Naive thymus-derived CD8-positive, alpha-beta T cell (primary cell): ENCODE results near the gene PREB. TPM values are rescaled to one million over a fixed set of nuclear protein-coding genes. Genes with fewer than 3 reads are reported as not detected.
"Not testable (repeated sequence)": the region's sequence is repeated elsewhere in the genome, so short reads cannot be mapped to it uniquely, and the experiment has no call there.

Experiments used
- ATAC-seq, 2 donors: fragments of 150-1000 bp; cut with Tn5 transposase in 1 of 2; sonication (Bioruptor Pico), chemical (Tn5 transposase) in 1 of 2; 1 replicate in 1 of 2; 2 replicates in 1 of 2; pipeline ENCODE4 v1.10.0; 2021; ENCODE audit warnings: mild to moderate bottlenecking in 2 of 2, moderate library complexity in 2 of 2
- POLR2A ChIA-PET: fragments of 350-600 bp; sonication (Branson Sonifier 250); formaldehyde crosslinking; loops from one replicate; lab custom pipeline; 2021; ENCODE audit warnings: antibody characterized with exemption; lab: Charles Lee
- DNase-seq, 10 donors: peaks; one replicate each; pipeline versions ENCODE4 v3.0.0 to v3.0.0-alpha.2; 2020 to 2022
- H3K27ac Mint-ChIP-seq, 10 donors: one replicate each; pipeline ENCODE4 v1.8.0; 2020 to 2022; ENCODE audit warnings: mild to moderate bottlenecking in 10 of 10, mixed read lengths in 10 of 10, moderate library complexity in 4 of 10, inconsistent platforms in 1 of 10
- H3K27me3 Mint-ChIP-seq, 5 donors: one replicate each; pipeline ENCODE4 v1.8.0; 2021 to 2022; ENCODE audit warnings: mixed read lengths in 5 of 5
- H3K36me3 Mint-ChIP-seq, 3 donors: one replicate each; pipeline ENCODE4 v1.8.0; 2020 to 2022; ENCODE audit warnings: mixed read lengths in 3 of 3, mild to moderate bottlenecking in 2 of 3, inconsistent platforms in 1 of 3
- H3K4me1 Mint-ChIP-seq, 4 donors: one replicate each; pipeline ENCODE4 v1.8.0; 2021 to 2022; ENCODE audit warnings: mixed read lengths in 4 of 4
- H3K4me3 Mint-ChIP-seq, 10 donors: one replicate each; pipeline ENCODE4 v1.8.0; 2020 to 2022; ENCODE audit warnings: mild to moderate bottlenecking in 10 of 10, mixed read lengths in 10 of 10, moderate library complexity in 6 of 10, inconsistent platforms in 1 of 10
- H3K9me3 Mint-ChIP-seq, 9 donors: one replicate each; pipeline ENCODE4 v1.8.0; 2020 to 2022; ENCODE audit warnings: mixed read lengths in 9 of 9, mild to moderate bottlenecking in 3 of 9, inconsistent platforms in 1 of 9, moderate library complexity in 1 of 9
- polyA plus RNA-seq, 3 donors: library from polyadenylated mRNA; unstranded; fragments of 300-500 nt; fragmentation: Illumina TruSeq; gene quantifications; one replicate each; pipeline ENCODE4 v1.2.3, GENCODE V29; 2021
- total RNA-seq, 8 experiments: library from RNA in 2 of 8; stranded (reverse) in 2 of 8; gene quantifications; one replicate each; pipeline ENCODE4 v1.2.3 and lab custom pipeline; 2021 to 2026

The PREB gene
- total and polyA plus RNA-seq, 5 experiments from 2014 or later = 35.9 to 58.4 (median 43.3) TPM

GRCh38 chr2:27131429-27131828, 3.0 kb downstream of the PREB start:
- POLR2A ChIA-PET = interaction anchor here (5.0 kb wide), 1 partner anchor 7 kb away, joined by 55 read pairs; the partner anchor contains the start of gene ABHD1
- ATAC-seq = no peak
- no peaks in the 10 kb centered on the region for H3K27me3 Mint-ChIP-seq
- peak overlapping the region in 3 of 10 donors; percentile 15 to 65 (median 56) for H3K27ac Mint-ChIP-seq
- H3K4me3 Mint-ChIP-seq = peak overlapping the region in 2 of 10 donors; percentile 52 to 63
- peaks cover 0 to 35% (median 1%) of the 10 kb centered on the region in 3 donors for H3K36me3 Mint-ChIP-seq
- no peak for DNase-seq
- peaks cover 0 to 2% (median 0%) of the 10 kb centered on the region in 9 donors for H3K9me3 Mint-ChIP-seq
- H3K4me1 Mint-ChIP-seq = peaks cover 19 to 37% (median 25%) of the 10 kb centered on the region in 4 donors

- H3K27me3 Mint-ChIP-seq = no peaks in the 10 kb centered on the region
- POLR2A ChIA-PET = no interaction called here
- ATAC-seq = no peak
- H3K27ac Mint-ChIP-seq = peak overlapping the region in 3 of 10 donors; percentile 24 to 59 (median 44)
- peaks cover 19 to 37% (median 25%) of the 10 kb centered on the region in 4 donors for H3K4me1 Mint-ChIP-seq
- peaks cover 0 to 35% (median 1%) of the 10 kb centered on the region in 3 donors for H3K36me3 Mint-ChIP-seq
- peaks cover 0 to 2% (median 0%) of the 10 kb centered on the region in 9 donors for H3K9me3 Mint-ChIP-seq
- no peak for DNase-seq
- H3K4me3 Mint-ChIP-seq = peak overlapping the region in 1 of 10 donors; percentile 30
Observed at GRCh38 chr2:27130396-27130795, 4.0 kb downstream of the PREB start.

- H3K4me1 Mint-ChIP-seq = peaks cover 19 to 30% (median 24%) of the 10 kb centered on the region in 4 donors
- no peaks in the 10 kb centered on the region for H3K9me3 Mint-ChIP-seq
- no peak for DNase-seq
- H3K27me3 Mint-ChIP-seq = no peaks in the 10 kb centered on the region
- peaks cover 0 to 35% (median 0%) of the 10 kb centered on the region in 3 donors for H3K36me3 Mint-ChIP-seq
- peak overlapping the region in 9 of 10 donors; percentile 5 to 92 (median 48) for H3K27ac Mint-ChIP-seq
- no peak overlapping the region for H3K4me3 Mint-ChIP-seq
- no peak for ATAC-seq
- POLR2A ChIA-PET = no interaction called here
Observed at GRCh38 chr2:27128668-27129571, 5.5 kb downstream of the PREB start.

- Mint-ChIP-seq H3K4me1 (peaks cover 17 to 27% (median 21%) of the 10 kb centered on the region in 4 donors), H3K4me3 (no peak overlapping the region), H3K9me3 (no peaks in the 10 kb centered on the region), H3K36me3 (peaks cover 0 to 35% (median 0%) of the 10 kb centered on the region in 3 donors), H3K27ac (peak overlapping the region in 2 of 10 donors; percentile 43 to 59), H3K27me3 (no peaks in the 10 kb centered on the region)
- POLR2A ChIA-PET = no interaction called here
- DNase-seq (no peak), ATAC-seq (no peak)
Observed at GRCh38 chr2:27127883-27128667, 6.4 kb downstream of the PREB start.

- Mint-ChIP-seq H3K4me3 (no peak overlapping the region), H3K9me3 (no peaks in the 10 kb centered on the region), H3K27me3 (no peaks in the 10 kb centered on the region), H3K27ac (peak overlapping the region in 3 of 10 donors; percentile 5 to 80 (median 31)), H3K36me3 (peaks cover 0 to 21% (median 0%) of the 10 kb centered on the region in 3 donors), H3K4me1 (peaks cover 17 to 27% (median 22%) of the 10 kb centered on the region in 4 donors)
- ATAC-seq = no peak
- POLR2A ChIA-PET = interaction anchor here (0.7 kb wide), 2 partner anchors 8 to 55 kb away, joined by 3 to 5 read pairs; partner anchors contain the start of genes OST4 and PREB
- DNase-seq = no peak
Observed at GRCh38 chr2:27126252-27126710, 8.2 kb downstream of the PREB start.

- H3K36me3 Mint-ChIP-seq = peaks cover 0 to 10% (median 0%) of the 10 kb centered on the region in 3 donors
- H3K9me3 Mint-ChIP-seq = no peaks in the 10 kb centered on the region
- peaks cover 15 to 21% (median 18%) of the 10 kb centered on the region in 4 donors for H3K4me1 Mint-ChIP-seq
- POLR2A ChIA-PET = interaction anchor here (0.7 to 3.3 kb wide), 5 partner anchors 8 to 305 kb away, joined by 3 to 55 read pairs (median 6); partner anchors contain the start of genes AGBL5, OST4 and PREB
- peak overlapping the region in 2 of 10 donors; percentile 33 to 92 for H3K4me3 Mint-ChIP-seq
- ATAC-seq (no peak), DNase-seq (no peak)
- H3K27ac Mint-ChIP-seq = no peak overlapping the region
- H3K27me3 Mint-ChIP-seq = peaks cover 1 to 4% (median 2%) of the 10 kb centered on the region in 5 donors
Observed at GRCh38 chr2:27125104-27125503, 9.3 kb downstream of the PREB start.

GRCh38 chr2:27123302-27124150, 10.9 kb downstream of the PREB start, which contains the start of gene ABHD1:
Gene ABHD1 (plus strand): TSS chr2:27123815. CDS start chr2:27123949, 134 bp downstream.
- DNase-seq (peak; percentile 27 to 80 (median 60)), ATAC-seq (peak; percentile 80 to 91)
- peak within 1 kb of the TSS; percentile 87 to 97 (median 92) for H3K4me3 Mint-ChIP-seq
- POLR2A ChIA-PET = interaction anchor here (0.6 to 3.3 kb wide), 10 partner anchors 10 to 547 kb away, joined by 3 to 55 read pairs (median 4); partner anchors contain the start of genes AGBL5, ATRAID, KHK and OST4
- H3K9me3 Mint-ChIP-seq = peaks cover 0 to 2% (median 0%) of the 10 kb centered on the region in 9 donors
- peak within 1 kb of the TSS; percentile 64 to 94 (median 90) for H3K27ac Mint-ChIP-seq
- peaks cover 8 to 17% (median 13%) of the 10 kb centered on the region in 5 donors for H3K27me3 Mint-ChIP-seq
- H3K36me3 Mint-ChIP-seq = no peaks in the 10 kb centered on the region
- H3K4me1 Mint-ChIP-seq = peaks cover 11 to 28% (median 21%) of the 10 kb centered on the region in 4 donors

- POLR2A ChIA-PET = interaction anchor here (1.1 to 3.3 kb wide), 2 partner anchors 11 to 50 kb away, joined by 3 to 55 read pairs; partner anchors contain the start of gene PREB
- no peak for ATAC-seq
- no peak for DNase-seq
- Mint-ChIP-seq H3K4me1 (peaks cover 11 to 30% (median 21%) of the 10 kb centered on the region in 4 donors), H3K27ac (peak overlapping the region; percentile 64 to 94 (median 90)), H3K9me3 (peaks cover 0 to 2% (median 0%) of the 10 kb centered on the region in 9 donors), H3K27me3 (peaks cover 8 to 19% (median 16%) of the 10 kb centered on the region in 5 donors), H3K4me3 (peak overlapping the region; percentile 87 to 97 (median 92)), H3K36me3 (no peaks in the 10 kb centered on the region)
Observed at GRCh38 chr2:27122791-27123190, 11.6 kb downstream of the PREB start.

GRCh38 chr2:27121906-27122305, 12.5 kb downstream of the PREB start:
- Mint-ChIP-seq H3K27me3 (peaks cover 8 to 25% (median 17%) of the 10 kb centered on the region in 5 donors), H3K36me3 (no peaks in the 10 kb centered on the region), H3K9me3 (peaks cover 0 to 2% (median 0%) of the 10 kb centered on the region in 9 donors), H3K4me3 (peak overlapping the region in 9 of 10 donors; percentile 19 to 93 (median 92)), H3K4me1 (peaks cover 11 to 30% (median 21%) of the 10 kb centered on the region in 4 donors), H3K27ac (peak overlapping the region in 2 of 10 donors; percentile 40 to 50)
- DNase-seq = no peak
- no peak for ATAC-seq
- POLR2A ChIA-PET = no interaction called here

GRCh38 chr2:27119330-27119670, 15.1 kb downstream of the PREB start:
- Mint-ChIP-seq H3K4me1 (peaks cover 11 to 29% (median 21%) of the 10 kb centered on the region in 4 donors), H3K4me3 (peak overlapping the region; percentile 67 to 89 (median 80)), H3K27me3 (peaks cover 8 to 25% (median 17%) of the 10 kb centered on the region in 5 donors)
- H3K36me3 Mint-ChIP-seq, H3K9me3 Mint-ChIP-seq, ATAC-seq, POLR2A ChIA-PET, H3K27ac Mint-ChIP-seq, DNase-seq: not testable (repeated sequence)
